Muscle of arm (tissue), 12 donors: ENCODE results near the gene EXOC6B. TPM values are rescaled to one million over a fixed set of nuclear protein-coding genes. Genes with fewer than 3 reads are reported as not detected.

ENCODE experiments used
- DNase-seq: peaks from one replicate; pipeline ENCODE4 v3.0.0-alpha.2; 2013
- polyA plus RNA-seq, 12 donors: library from polyadenylated mRNA; unstranded; fragments of 120-200 nt; gene quantifications; one replicate each; pipeline ENCODE4 v1.2.1, GENCODE V29; 2013; ENCODE audit not compliant: insufficient read length in 12 of 12

EXOC6B gene
- polyA plus RNA-seq, 12 donors = 7.4 to 22.0 (median 12.3) TPM; not detected in 1

GRCh38 chr2:72148003-72148836 is 677.6 kb downstream of the EXOC6B start:
- DNase-seq = no peak

- no peak for DNase-seq
These were observed 678.4 kb downstream of the EXOC6B start, which contains the start of gene CYP26B1 for GRCh38 chr2:72147303-72147971. Gene CYP26B1, minus strand, starts transcription at chr2:72147862. Its CDS starts 28 bp downstream, at chr2:72147834.

DNA sequence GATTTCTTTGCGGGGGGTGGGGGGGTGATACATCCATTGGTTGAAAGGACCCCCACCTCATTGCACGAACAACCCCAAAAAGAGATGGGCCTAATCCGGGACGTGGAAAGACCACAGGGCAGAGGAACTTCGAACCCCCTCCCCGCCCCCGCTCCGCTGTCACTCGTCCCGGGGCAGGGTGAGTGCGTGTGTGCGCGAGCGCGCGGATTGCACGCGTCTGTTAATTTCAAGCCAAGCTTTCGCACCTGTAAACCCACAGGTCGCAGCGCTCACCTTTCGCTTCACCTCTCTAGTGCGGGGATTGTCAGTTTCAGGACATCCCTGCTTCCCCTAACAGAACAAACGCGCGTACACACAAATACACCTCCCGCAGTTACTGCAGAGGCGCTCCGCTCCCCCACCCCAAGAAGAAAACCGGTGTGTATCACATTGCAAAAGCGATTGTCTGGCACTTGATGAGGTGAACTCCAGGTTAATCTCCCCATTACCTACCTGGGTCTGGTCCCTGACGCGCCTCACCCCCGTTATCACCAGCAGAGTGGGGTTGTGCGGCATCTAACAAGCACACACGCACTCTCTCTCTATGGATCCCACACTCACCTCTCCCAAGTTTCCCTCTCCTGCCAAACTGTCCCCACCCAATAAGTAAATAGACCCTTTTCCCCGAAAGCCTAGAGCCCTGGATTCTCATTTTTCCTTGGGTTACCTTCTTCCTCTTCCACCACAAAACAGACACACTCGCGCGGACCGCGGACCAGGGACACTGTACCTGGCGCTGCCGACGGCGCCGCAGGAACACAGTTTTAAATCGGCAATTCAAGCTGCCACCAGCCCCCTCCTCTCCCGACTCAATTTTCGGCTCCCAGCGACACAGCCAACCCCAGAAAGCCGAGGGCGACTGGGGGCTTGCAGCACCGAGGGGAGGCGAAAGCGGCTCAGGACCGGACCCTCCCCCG is 679.2 kb downstream of the EXOC6B start:
- no peak for DNase-seq

- no peak for DNase-seq
These were observed 680.0 kb downstream of the EXOC6B start for GRCh38 chr2:72145658-72146329.

GRCh38 chr2:72145289-72145657 is 680.6 kb downstream of the EXOC6B start:
- peak; percentile 83 for DNase-seq

- peak; percentile 69 for DNase-seq
These were observed 681.1 kb downstream of the EXOC6B start for GRCh38 chr2:72144632-72145288.

DNA sequence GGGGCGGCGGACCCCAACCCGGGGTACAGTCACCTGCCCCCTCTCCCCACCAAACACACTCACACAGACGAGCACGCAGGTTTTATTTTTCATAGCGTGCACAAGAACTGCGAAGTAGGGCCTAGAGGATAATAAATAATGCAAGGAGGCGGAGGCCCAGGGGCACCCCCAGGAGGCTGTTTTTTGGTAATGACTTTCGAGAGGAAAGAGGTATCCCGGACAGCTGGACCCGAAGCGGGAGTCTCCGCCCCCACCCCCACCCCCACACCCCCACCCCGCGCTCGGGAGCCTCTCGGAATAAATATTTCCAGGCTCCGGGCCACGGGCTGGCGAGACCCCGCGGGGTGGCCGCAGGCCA is 681.6 kb downstream of the EXOC6B start:
- DNase-seq = no peak

DNA sequence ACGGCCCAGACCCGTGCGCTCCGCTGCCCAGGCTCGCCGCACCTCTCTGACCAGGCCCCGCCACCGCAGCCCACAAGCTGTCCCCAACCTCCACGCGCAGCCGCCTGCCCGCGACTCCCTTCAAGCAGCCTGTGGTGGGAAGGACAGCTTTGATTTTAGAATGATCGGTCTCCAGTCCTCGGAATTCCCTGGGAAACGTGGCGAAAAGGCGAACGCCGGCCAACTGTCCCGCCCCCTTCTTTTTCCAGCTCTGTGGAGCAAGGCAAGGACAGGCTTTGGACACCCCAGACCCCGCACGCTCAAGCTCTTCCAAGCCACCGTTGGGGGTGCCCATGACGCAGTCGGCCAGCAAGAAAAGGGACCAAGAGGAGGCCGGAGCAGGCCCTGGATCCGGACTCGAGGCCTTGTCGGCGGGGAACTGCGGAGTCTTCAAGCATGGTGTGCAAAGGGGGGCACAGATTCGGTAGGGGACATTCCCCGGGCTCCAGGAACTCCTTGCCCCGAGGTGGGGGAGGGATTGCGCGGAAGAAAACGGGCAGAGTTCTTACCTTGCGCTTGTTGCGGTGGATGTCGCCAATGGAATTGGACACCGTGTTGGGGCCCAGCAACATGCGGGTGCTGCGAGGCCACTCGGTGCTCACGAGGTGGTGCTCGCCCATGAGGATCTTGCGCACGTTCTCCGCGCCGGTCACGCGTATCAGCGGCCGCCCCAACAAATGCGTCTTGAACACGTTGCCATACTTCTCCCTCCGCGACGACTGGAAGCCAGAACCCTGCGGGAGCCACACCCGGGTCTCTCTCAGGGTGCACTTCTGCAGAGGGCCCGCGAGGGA is 682.2 kb downstream of the EXOC6B start:
- DNase-seq = peak; percentile 67

DNA sequence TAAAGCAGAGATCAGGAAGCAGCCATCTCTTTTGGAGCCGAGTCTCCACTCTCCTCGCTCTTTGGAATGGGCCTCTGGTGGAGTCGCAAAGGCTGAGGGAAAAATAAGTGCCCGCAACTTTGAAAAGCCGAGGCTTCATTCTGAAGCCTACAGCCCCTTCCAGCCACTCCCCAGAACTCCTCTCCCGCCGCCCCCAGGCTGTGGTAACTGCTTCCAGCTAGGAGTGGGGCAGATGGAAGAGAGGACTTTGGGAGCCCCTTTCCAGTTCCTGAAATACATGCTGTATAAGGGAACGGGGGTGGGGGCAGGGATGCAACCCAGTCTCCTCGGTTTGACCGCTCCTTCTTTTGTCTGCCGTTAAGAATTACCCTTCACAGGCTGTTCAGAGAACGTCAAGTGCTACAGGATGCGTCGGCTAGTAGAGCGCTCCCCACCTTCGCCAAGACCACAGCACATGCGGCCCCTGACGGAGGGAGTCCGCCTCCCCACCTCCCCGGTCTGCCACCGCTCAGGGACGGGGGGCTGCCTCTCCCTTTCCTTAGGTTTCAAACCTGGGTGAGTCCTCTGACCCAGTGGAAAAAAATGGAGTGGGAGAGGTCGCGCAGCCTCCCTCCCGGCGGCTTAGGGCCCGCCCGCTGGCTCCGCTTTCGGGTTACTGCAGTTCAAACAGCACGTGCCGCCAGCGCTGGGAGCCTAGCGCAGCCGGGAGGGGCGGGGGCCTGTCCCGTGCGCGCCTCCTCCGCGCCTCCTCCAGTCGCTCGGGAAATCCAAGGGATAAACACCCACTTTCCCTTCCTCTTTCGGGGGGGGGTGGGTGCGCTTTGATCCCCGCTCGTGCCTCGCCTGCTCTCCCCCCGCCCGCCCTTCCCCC is 683.0 kb downstream of the EXOC6B start:
- peak; percentile 86 for DNase-seq

DNA sequence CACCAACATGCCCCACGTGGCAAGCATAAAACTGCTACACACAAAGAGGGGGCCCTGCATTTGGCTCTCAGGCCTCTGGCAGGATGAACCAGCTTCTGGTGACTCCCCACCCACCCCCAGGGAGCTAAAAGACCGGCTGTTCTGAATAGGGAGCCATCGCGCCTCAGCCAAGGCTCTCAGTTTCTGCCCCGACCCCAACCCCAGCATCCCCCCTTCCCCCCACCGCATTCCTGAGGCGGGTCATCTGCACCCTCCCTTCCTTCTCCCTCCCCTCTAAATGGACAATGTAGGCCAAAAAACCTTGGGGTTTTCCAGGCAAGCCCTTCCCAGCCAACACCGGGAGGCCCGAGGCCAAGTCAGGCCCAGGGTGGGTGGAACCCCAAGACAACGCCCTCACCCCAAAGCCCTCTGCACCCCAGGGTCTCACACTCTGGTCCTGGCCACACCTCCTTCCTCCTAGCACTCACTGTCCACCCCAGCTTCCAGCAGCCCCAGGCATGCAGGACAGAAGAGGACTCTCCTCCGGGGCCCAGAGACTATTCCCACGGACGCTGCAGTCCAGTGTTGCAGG is 683.9 kb downstream of the EXOC6B start:
- no peak for DNase-seq

DNA sequence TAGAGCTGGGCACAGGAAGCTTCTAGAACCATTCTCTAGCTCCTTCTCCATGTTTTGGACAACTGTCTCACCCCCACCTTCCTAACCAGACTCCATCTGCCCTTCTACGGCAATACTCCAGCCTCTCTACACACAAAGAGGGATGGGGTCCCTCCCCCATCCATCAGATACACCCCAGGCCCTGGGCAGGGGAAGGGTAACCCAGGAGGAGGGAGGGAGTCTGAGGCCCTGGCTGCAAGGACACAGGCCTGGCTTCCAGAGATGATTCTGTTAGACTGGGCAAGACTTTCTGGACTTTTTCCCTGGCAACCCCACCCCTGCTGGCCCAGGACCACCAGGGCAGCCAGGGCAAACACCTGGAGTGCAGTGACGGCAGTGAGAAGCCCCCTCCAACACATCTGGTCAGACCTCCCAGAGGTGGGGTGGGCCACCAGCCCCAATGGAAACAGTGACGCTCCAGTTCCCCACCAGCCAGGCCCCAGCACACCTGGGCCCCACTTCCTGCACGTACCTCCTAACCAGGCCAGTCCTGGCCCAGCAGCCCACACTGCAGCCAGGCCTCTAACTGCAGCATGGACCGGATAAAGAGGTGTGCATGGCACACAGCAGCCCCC is 684.7 kb downstream of the EXOC6B start:
- DNase-seq = no peak

GRCh38 chr2:72140621-72140960 is 685.2 kb downstream of the EXOC6B start:
- DNase-seq = no peak

DNA sequence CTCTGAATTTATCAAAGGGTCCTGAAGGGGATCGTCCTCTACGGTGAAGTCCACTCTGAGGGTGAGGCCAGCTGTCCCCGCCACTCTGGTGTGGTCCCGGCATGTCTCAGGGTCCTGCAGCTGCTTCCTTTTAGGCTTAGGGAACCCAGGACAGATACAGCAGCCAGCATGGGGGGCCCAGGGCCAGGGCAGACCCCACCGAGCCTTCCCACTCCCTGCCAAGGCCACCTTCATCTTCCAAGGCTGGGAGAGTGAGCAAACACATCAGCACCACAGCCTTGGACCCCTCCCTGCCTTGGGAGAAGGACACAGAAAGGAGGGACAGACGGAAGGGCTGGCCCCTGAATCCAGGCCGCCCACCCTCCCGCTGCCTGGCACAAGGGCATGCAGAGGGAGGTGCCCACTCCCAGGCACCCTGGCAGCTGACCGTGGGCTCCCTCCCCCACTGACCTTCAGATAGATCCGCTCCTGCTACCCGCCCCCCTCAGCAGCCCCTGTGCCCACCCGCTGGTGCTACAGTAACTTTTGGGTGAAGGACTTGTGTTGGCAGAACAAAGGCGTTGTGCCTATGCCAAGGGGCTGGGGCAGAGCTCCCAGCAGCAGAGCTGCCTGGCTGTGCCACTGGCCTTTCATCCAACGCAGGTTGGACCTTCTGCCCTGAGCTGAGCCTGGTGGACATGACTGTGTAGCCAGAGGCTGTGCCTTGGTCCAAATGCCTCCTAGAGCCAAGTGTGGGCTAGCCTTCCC is 685.8 kb downstream of the EXOC6B start:
- DNase-seq = no peak

GRCh38 chr2:72139471-72139873 is 686.4 kb downstream of the EXOC6B start:
- no peak for DNase-seq

DNA sequence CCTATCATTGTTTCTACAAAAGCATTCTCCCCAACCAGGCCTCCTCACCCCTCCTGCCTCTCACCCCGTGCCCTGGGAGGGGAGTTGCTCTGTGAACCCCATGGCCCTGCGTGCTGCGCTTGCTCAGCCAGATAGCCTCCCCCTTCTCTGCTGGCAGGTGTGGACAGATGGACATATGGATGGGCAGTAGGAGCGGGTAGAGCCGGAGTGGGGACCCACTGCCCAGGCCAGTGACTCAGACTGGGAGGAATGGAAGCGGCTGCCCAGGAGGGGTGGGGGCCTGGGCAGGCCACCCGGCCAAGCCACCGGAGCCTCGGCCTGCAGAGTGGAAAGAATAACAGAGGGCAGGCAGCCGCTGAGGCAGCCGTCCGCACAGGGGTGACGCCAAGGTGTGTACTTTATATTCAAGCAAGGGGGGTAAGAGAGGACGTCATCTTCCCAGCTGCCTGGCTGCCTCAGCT is 686.9 kb downstream of the EXOC6B start:
- no peak for DNase-seq

GRCh38 chr2:72138011-72138881 is 687.6 kb downstream of the EXOC6B start:
- DNase-seq = no peak
